ENCODE measurements around the gene NCKAP5.

The NCKAP5 gene

DNA sequence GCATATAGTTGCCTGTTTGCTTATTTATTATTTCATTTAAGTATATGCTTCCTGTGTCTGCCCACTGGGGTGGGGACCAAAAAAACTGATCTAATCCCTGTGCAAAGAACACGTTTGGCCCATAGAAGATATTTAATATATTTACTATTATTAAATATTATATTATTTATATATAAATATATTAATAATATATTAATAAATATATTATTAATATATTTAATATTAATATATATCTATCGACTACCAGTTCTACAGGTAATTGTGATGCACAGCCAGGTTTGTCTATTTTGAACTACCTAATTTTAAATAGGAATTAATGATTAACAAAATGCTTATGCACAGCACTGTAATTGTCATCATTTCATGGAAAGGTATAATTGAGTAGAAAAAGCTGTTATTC lies 609.4 kb downstream of the NCKAP5 start:
- no peak for DNase-seq (ENCODE audit: low read depth, low spot score)
- Histone ChIP-seq H3K4me1 (ENCODE audit: insufficient read depth, insufficient read length) (no peaks in the 10 kb centered on the region), H3K27me3 (ENCODE audit: insufficient read depth, insufficient read length) (no peaks in the 10 kb centered on the region), H3K4me3 (ENCODE audit: insufficient read length, low read depth) (no peak overlapping the region), H3K9ac (ENCODE audit: insufficient read length, low read depth) (no peak overlapping the region), H3K36me3 (ENCODE audit: insufficient read depth, insufficient read length, low read length) (no peaks in the 10 kb centered on the region), H3K9me3 (ENCODE audit: insufficient read depth, low read length) (no peaks in the 10 kb centered on the region)
- TF ChIP-seq YY1 (IDR thresholded peaks at IDR 0.05; ENCODE audit: insufficient read depth, insufficient read length) (no peak), ZNF274 (IDR thresholded peaks at IDR 0.05; ENCODE audit: low read depth, low read length) (no peak), SUZ12 (IDR thresholded peaks at IDR 0.05; ENCODE audit: extremely low read depth, insufficient read depth, insufficient read length) (no peak)

DNA sequence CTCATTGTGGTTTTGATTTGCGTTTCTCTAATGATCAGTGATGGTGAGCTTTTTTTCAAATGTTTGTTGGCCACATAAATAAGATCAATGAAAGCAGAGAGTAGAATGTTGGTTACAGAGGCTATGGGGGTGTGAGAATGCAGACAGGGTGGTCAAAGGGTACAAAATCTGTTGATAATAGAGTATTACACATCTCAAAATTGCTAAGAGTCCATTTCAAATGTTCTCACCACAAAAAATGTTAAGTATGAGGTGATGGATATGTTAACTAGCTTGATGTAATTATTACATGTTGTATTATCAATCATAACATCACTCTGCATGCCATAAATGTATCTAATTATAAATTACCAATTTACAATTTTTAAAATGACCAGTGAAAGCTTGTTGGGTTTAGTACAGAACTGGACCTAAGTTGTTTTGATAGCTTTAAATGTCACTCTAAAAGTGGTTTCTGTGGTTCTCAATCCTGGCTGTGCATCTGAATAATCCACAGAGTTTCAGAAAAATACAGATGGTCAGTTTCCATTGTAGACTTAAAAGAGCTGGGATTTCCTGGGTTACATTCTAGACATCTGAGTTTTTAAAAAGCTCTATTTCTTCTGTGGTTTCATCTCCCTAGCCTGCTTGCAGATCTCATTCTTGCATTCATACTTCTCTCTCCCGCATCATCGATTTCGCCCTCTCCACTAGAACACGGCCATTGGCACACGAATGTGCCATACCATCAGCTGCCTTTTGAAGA lies 612.2 kb downstream of the NCKAP5 start:
- Histone ChIP-seq H3K9ac (ENCODE audit: insufficient read length, low read depth) (no peak overlapping the region), H3K9me3 (ENCODE audit: insufficient read depth, low read length) (no peaks in the 10 kb centered on the region), H3K4me3 (ENCODE audit: insufficient read length, low read depth) (no peak overlapping the region), H3K36me3 (ENCODE audit: insufficient read depth, insufficient read length, low read length) (no peaks in the 10 kb centered on the region), H3K27me3 (ENCODE audit: insufficient read depth, insufficient read length) (no peaks in the 10 kb centered on the region), H3K4me1 (ENCODE audit: insufficient read depth, insufficient read length) (no peaks in the 10 kb centered on the region)
- no peak for DNase-seq (ENCODE audit: low read depth, low spot score)
- TF ChIP-seq ZNF274 (IDR thresholded peaks at IDR 0.05; ENCODE audit: low read depth, low read length), result no peak
- no peak for TF ChIP-seq YY1 (IDR thresholded peaks at IDR 0.05; ENCODE audit: insufficient read depth, insufficient read length)
- TF ChIP-seq SUZ12 (IDR thresholded peaks at IDR 0.05; ENCODE audit: extremely low read depth, insufficient read depth, insufficient read length), result no peak

DNA sequence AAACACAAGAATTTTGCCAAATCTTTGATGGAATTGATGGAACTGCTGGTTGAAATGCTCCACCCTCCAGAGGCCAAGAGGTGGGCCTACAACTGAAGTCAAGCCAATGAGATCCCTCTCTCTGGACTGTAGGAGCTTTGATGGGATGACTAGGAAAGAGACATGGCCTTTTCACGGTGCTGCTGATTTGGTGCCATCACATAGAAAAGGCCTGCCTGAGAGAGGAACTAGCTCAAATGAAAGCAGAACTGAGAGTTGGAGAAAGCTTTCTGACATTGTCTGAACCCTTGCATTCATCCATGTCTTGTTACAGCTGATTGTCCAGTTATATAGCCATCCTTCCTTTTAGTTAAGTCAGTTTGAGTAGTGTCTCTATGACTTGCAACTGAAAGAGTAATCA lies 614.5 kb downstream of the NCKAP5 start:
- no peaks in the 10 kb centered on the region for H3K27me3 ChIP-seq (ENCODE audit: insufficient read depth, insufficient read length)
- H3K4me3 ChIP-seq (ENCODE audit: insufficient read length, low read depth), result no peak overlapping the region
- DNase-seq (ENCODE audit: low read depth, low spot score), result no peak
- no peak overlapping the region for H3K9ac ChIP-seq (ENCODE audit: insufficient read length, low read depth)
- TF ChIP-seq SUZ12 (IDR thresholded peaks at IDR 0.05; ENCODE audit: extremely low read depth, insufficient read depth, insufficient read length) (no peak), YY1 (IDR thresholded peaks at IDR 0.05; ENCODE audit: insufficient read depth, insufficient read length) (no peak), ZNF274 (IDR thresholded peaks at IDR 0.05; ENCODE audit: low read depth, low read length) (no peak)
- H3K36me3 ChIP-seq (ENCODE audit: insufficient read depth, insufficient read length, low read length), result no peaks in the 10 kb centered on the region
- H3K9me3 ChIP-seq (ENCODE audit: insufficient read depth, low read length), result no peaks in the 10 kb centered on the region
- H3K4me1 ChIP-seq (ENCODE audit: insufficient read depth, insufficient read length), result no peaks in the 10 kb centered on the region

- TF ChIP-seq SUZ12 (IDR thresholded peaks at IDR 0.05; ENCODE audit: extremely low read depth, insufficient read depth, insufficient read length) (no peak), ZNF274 (IDR thresholded peaks at IDR 0.05; ENCODE audit: low read depth, low read length) (no peak), YY1 (IDR thresholded peaks at IDR 0.05; ENCODE audit: insufficient read depth, insufficient read length) (no peak)
- Histone ChIP-seq H3K4me3 (ENCODE audit: insufficient read length, low read depth) (no peak overlapping the region), H3K4me1 (ENCODE audit: insufficient read depth, insufficient read length) (no peaks in the 10 kb centered on the region), H3K9ac (ENCODE audit: insufficient read length, low read depth) (no peak overlapping the region), H3K9me3 (ENCODE audit: insufficient read depth, low read length) (no peaks in the 10 kb centered on the region), H3K27me3 (ENCODE audit: insufficient read depth, insufficient read length) (no peaks in the 10 kb centered on the region), H3K36me3 (ENCODE audit: insufficient read depth, insufficient read length, low read length) (no peaks in the 10 kb centered on the region)
- DNase-seq (ENCODE audit: low read depth, low spot score), result no peak
These were observed 617.1 kb downstream of the NCKAP5 start for GRCh38 chr2:132951008-132951714.

DNA sequence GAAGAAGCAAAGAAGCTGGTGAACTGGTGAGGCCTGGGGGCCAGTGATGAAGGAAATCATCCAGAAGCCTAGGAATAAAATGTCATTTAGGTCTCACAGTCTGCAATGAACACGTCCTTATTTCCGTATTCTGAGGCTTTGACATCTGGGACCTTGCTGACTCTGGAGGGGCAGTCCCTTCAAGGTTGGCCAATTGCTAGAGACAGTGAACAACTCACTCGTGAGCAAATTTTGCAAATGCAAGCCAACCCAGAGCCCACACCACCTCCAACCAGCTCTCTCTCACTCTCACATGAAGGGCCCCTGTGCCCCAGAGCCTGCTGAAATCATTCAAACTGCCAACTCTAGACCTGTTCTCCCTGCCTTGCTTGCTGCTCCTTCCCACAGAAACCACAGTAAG lies 619.2 kb downstream of the NCKAP5 start:
- Histone ChIP-seq H3K9ac (ENCODE audit: insufficient read length, low read depth) (no peak overlapping the region), H3K36me3 (ENCODE audit: insufficient read depth, insufficient read length, low read length) (no peaks in the 10 kb centered on the region), H3K4me3 (ENCODE audit: insufficient read length, low read depth) (no peak overlapping the region), H3K9me3 (ENCODE audit: insufficient read depth, low read length) (no peaks in the 10 kb centered on the region), H3K4me1 (ENCODE audit: insufficient read depth, insufficient read length) (no peaks in the 10 kb centered on the region), H3K27me3 (ENCODE audit: insufficient read depth, insufficient read length) (no peaks in the 10 kb centered on the region)
- TF ChIP-seq SUZ12 (IDR thresholded peaks at IDR 0.05; ENCODE audit: extremely low read depth, insufficient read depth, insufficient read length), result no peak
- no peak for TF ChIP-seq ZNF274 (IDR thresholded peaks at IDR 0.05; ENCODE audit: low read depth, low read length)
- no peak for TF ChIP-seq YY1 (IDR thresholded peaks at IDR 0.05; ENCODE audit: insufficient read depth, insufficient read length)
- no peak for DNase-seq (ENCODE audit: low read depth, low spot score)

- no peaks in the 10 kb centered on the region for H3K27me3 ChIP-seq (ENCODE audit: insufficient read depth, insufficient read length)
- H3K9me3 ChIP-seq (ENCODE audit: insufficient read depth, low read length), result no peaks in the 10 kb centered on the region
- H3K9ac ChIP-seq (ENCODE audit: insufficient read length, low read depth), result no peak overlapping the region
- H3K36me3 ChIP-seq (ENCODE audit: insufficient read depth, insufficient read length, low read length), result no peaks in the 10 kb centered on the region
- DNase-seq (ENCODE audit: low read depth, low spot score), result no peak
- no peak overlapping the region for H3K4me3 ChIP-seq (ENCODE audit: insufficient read length, low read depth)
- no peaks in the 10 kb centered on the region for H3K4me1 ChIP-seq (ENCODE audit: insufficient read depth, insufficient read length)
- TF ChIP-seq ZNF274 (IDR thresholded peaks at IDR 0.05; ENCODE audit: low read depth, low read length) (no peak), YY1 (IDR thresholded peaks at IDR 0.05; ENCODE audit: insufficient read depth, insufficient read length) (no peak), SUZ12 (IDR thresholded peaks at IDR 0.05; ENCODE audit: extremely low read depth, insufficient read depth, insufficient read length) (no peak)
These were observed 620.1 kb downstream of the NCKAP5 start for GRCh38 chr2:132948211-132948610.

GRCh38 chr2:132943829-132944228 lies 624.4 kb downstream of the NCKAP5 start:
- TF ChIP-seq SUZ12 (IDR thresholded peaks at IDR 0.05; ENCODE audit: extremely low read depth, insufficient read depth, insufficient read length) (no peak), ZNF274 (IDR thresholded peaks at IDR 0.05; ENCODE audit: low read depth, low read length) (no peak), YY1 (IDR thresholded peaks at IDR 0.05; ENCODE audit: insufficient read depth, insufficient read length) (no peak)
- no peak overlapping the region for H3K9ac ChIP-seq (ENCODE audit: insufficient read length, low read depth)
- no peaks in the 10 kb centered on the region for H3K36me3 ChIP-seq (ENCODE audit: insufficient read depth, insufficient read length, low read length)
- no peaks in the 10 kb centered on the region for H3K9me3 ChIP-seq (ENCODE audit: insufficient read depth, low read length)
- no peak for DNase-seq (ENCODE audit: low read depth, low spot score)
- H3K4me1 ChIP-seq (ENCODE audit: insufficient read depth, insufficient read length), result no peaks in the 10 kb centered on the region
- H3K27me3 ChIP-seq (ENCODE audit: insufficient read depth, insufficient read length), result no peaks in the 10 kb centered on the region
- no peak overlapping the region for H3K4me3 ChIP-seq (ENCODE audit: insufficient read length, low read depth)

All from NT2/D1 (cell line).